Adipocyte (in vitro differentiated cells): Measurements from ENCODE around the gene RASD1.
A peak's percentile ranks its signal among the peaks of the same experiment; 100 is the strongest.

Source experiments
- DNase-seq: peaks from one replicate; pipeline ENCODE4 v3.0.0-alpha.2; 2015; ENCODE audit warnings: low read depth
- H3K27me3 ChIP-seq: replicated peaks from 2 replicates; pipeline ENCODE4 v1.7.0; 2013; ENCODE audit warnings: mild to moderate bottlenecking, low read length, moderate library complexity; ENCODE audit not compliant: control insufficient read depth, insufficient read depth
- H3K36me3 ChIP-seq: 2 replicates; pipeline ENCODE4 v1.7.0; 2013; ENCODE audit warnings: low read length, mild to moderate bottlenecking, moderate library complexity; ENCODE audit not compliant: control insufficient read depth, insufficient read depth, severe bottlenecking
- H3K4me1 ChIP-seq: 2 replicates; pipeline ENCODE4 v1.7.0; 2013; ENCODE audit warnings: mild to moderate bottlenecking, low read length, moderate library complexity; ENCODE audit not compliant: control insufficient read depth, insufficient read depth
- H3K4me3 ChIP-seq: 2 replicates; pipeline ENCODE4 v1.7.0; 2013; ENCODE audit warnings: mild to moderate bottlenecking, low read length, moderate library complexity
- H3K9ac ChIP-seq: 2 replicates; pipeline ENCODE4 v1.7.0; 2013; ENCODE audit warnings: mild to moderate bottlenecking, low read length, moderate library complexity
- H3K9me3 ChIP-seq: 2 replicates; pipeline ENCODE4 v1.7.0; 2013; ENCODE audit warnings: mild to moderate bottlenecking, low read length, moderate library complexity; ENCODE audit not compliant: control insufficient read depth

The RASD1 gene

DNA sequence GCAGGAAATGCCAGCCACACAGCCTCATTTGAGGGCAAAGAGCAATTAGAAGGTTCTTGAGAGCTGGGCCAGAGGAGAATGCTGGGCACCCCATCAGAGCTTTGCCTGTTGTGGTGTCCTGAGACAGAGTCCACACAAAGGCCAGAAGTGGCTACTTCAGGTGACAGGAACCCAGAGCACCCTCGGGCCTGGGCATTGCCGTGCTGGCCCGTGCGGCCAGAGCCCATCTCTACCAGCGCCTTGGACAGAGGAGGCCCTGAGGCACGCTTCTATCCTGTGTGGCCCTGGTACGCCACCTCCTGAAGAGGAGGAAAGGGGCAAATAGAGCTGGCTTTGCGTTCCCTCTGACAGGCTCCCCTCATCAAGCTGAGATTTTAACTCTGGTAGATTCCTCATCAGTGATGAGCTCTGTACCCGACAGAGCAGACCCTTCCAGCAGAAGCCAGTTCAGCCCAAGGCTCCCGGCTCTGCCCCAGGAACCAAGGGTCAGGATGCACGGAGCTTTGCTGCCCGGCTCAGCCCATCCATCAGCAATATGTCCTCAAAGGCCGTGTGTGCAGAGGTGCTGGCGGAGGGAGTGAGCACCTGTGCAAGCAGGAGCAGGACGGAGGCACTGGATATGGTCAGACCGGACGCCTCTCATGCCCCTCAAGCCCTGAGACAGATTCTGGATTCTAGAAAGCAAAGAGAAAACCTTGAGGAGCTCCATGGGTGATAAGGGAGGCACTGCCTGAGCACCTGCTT lies 3.4 kb upstream of the RASD1 start:
- DNase-seq = no peak
- Histone ChIP-seq H3K36me3 (peaks cover under 1% of the 10 kb centered on the region), H3K27me3 (peaks cover 4% of the 10 kb centered on the region), H3K4me3 (no peak overlapping the region), H3K9me3 (no peaks in the 10 kb centered on the region), H3K4me1 (peaks cover 7% of the 10 kb centered on the region), H3K9ac (no peak overlapping the region)

DNA sequence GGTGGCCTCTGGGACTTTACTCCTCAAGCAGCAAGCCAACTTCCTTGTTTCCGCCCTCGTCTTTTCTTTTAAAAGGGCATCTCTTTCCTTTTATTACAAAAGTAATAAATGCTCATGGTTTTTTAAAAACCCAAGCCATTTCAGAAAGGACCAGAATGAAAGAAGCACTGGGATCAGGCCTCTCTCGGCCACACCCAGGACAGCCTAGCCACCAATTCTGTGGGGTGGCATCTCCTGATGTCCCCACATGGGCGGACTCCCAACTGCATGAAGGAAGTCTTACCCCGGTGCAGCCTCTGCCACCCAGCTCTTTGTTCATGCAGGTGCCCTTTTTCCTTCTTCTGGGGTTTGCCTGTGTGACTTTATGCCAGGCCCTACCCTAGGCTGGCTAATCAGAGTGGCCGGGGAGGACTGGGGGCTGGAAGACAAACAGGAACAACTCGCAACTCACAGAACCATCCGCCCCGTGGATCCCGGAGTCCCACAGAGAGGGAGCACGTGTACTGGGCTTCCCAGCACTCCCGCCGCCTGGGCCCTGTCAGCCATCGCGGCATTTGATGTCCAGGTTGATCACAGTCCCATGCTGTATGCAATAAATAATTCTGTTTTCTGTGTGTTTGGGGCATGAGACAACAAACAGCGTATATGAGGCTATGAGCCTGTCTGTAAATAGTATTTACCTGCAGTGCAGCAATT lies 2.6 kb upstream of the RASD1 start:
- H3K36me3 ChIP-seq = peaks cover 4% of the 10 kb centered on the region
- no peak overlapping the region for H3K4me3 ChIP-seq
- H3K27me3 ChIP-seq = peaks cover 4% of the 10 kb centered on the region
- no peaks in the 10 kb centered on the region for H3K9me3 ChIP-seq
- no peak overlapping the region for H3K9ac ChIP-seq
- peaks cover 11% of the 10 kb centered on the region for H3K4me1 ChIP-seq
- DNase-seq = no peak

DNA sequence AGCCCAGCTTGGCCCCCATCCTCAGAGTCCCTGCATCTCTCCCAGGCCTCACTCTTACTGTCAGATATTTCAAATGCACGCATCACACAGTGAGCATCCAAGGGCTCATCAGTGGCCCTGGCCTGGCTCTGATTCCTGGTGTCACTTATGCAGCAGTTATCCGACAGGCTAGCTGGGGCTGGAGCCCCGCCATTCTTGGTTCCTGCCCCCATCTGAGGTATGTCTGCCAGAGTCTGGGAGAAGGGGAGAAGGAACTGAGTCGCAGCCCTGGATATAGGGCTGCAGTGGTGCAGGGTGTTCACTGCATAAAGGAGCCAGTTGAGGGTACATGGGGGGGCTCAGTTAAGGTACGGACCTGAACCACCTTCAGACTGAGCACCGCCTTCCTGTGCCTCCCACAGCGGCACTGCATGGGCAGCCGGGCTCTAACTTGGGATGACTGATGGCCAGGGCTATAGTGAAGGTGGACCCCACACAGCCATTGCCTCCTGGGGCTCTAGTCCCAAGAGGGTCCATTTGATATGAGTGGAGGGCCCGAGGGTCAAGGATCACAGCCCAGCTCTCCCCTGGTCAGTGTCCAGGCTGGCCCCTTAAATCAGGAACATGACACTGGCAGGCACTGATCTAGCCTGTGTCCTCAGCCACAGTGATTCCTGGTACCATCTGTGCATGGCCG lies 1.8 kb upstream of the RASD1 start:
- Histone ChIP-seq H3K9me3 (no peaks in the 10 kb centered on the region), H3K9ac (no peak overlapping the region), H3K36me3 (peaks cover 4% of the 10 kb centered on the region), H3K4me1 (peaks cover 18% of the 10 kb centered on the region), H3K4me3 (no peak overlapping the region), H3K27me3 (peaks cover 4% of the 10 kb centered on the region)
- no peak for DNase-seq

DNA sequence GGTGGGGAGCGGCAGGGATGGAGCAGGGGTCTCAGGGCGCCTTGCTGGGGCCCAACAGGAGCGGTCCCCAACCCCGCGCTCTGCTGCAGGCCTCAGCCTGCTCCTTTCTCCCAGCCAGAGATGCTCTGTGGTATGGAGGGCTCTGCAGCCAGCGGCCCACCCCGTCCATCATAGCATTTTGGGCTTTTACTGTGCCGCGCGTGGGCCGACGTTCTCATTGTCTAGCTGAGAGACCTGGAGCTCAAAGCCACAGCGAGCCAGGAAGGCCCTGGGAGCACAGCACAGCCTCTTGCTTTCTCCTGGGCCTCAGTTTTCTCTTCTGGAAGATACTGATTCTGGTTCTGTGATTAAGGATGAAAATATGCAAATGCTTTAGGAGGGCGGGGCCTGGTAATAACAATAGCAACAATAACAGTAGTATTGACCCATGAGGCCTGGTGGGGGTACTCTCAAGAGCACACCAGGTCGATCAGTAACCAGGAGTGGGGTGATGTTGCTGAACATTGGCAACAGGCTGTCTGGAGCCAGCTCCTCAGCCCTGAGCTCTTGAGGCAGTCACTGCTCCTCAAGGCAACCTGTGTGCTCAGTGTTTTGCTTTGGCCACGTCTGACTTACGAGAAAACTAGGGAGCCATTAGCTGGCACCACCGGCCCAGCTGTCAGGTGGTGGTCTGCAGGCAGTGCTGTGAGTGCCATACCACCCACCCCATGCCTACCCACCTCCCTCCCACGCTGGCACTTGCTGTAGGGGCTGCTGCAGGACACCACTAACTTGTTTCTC lies 1.1 kb upstream of the RASD1 start:
- Histone ChIP-seq H3K27me3 (peaks cover 4% of the 10 kb centered on the region), H3K4me1 (peaks cover 24% of the 10 kb centered on the region), H3K9ac (peak overlapping the region; percentile 90), H3K9me3 (no peaks in the 10 kb centered on the region), H3K36me3 (peaks cover 6% of the 10 kb centered on the region), H3K4me3 (peak overlapping the region; percentile 95)
- peak; percentile 4 for DNase-seq

DNA sequence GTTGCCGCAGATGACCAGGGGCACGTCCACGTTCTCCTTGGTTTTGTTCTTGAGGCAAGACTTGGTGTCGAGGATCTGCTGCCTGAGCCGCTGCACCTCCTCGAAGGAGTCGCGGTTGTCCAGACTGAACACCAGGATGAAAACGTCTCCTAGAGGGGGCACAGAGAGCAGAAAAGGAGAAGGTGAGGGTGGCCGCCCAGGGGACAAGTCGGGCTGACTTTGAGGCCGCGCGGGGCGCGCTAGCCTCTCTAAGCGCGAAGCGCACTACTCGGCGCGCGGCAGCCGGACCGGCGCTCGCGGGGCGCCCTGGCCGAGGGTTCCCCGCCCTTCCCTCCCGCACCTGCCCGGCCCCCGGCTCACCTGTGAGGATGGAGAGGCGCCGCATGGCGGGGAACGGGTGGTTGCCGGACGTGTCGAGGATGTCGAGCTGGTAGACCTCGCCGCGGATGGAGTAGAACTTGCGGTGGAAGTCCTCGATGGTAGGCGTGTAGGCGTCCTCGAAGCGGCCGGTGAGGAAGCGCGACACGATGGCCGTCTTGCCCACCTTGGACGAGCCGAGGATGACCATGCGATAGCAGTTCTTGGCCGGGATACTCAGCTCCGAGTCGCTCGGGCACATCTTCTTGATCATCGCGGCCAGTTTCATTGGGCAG lies 533 bp downstream of the RASD1 start:
- peak overlapping the region; percentile 96 for H3K9ac ChIP-seq
- peak overlapping the region; percentile 95 for H3K4me3 ChIP-seq
- H3K9me3 ChIP-seq = no peaks in the 10 kb centered on the region
- H3K27me3 ChIP-seq = peaks cover 4% of the 10 kb centered on the region
- peaks cover 20% of the 10 kb centered on the region for H3K36me3 ChIP-seq
- peaks cover 24% of the 10 kb centered on the region for H3K4me1 ChIP-seq
- DNase-seq = no peak

- H3K9me3 ChIP-seq = no peaks in the 10 kb centered on the region
- peak overlapping the region; percentile 95 for H3K4me3 ChIP-seq
- H3K4me1 ChIP-seq = peaks cover 24% of the 10 kb centered on the region
- peaks cover 3% of the 10 kb centered on the region for H3K27me3 ChIP-seq
- peak; percentile 62 for DNase-seq
- H3K36me3 ChIP-seq = peaks cover 23% of the 10 kb centered on the region
- H3K9ac ChIP-seq = peak overlapping the region; percentile 96
Observed at GRCh38 chr17:17494870-17495535, 1.2 kb downstream of the RASD1 start.

DNA sequence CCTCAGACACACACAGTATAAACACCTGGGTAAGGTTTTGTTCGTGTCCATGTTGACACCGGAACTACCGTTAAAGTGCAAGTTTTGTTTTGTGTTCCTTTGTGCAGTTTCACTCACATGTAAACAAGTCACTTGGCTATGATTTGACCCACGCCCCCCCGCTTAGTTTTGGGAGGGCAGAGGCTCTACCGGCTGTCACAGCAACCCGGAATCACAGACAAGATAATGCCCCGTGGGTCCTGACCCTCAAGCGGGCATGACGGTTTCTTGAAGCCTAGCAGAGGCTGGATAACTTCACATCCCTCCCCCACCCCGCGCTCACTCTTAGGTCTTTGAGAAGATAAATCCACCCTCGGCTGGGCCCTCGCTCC lies 1.7 kb downstream of the RASD1 start:
- Histone ChIP-seq H3K4me3 (peak overlapping the region; percentile 95), H3K9ac (peak overlapping the region; percentile 96)

DNA sequence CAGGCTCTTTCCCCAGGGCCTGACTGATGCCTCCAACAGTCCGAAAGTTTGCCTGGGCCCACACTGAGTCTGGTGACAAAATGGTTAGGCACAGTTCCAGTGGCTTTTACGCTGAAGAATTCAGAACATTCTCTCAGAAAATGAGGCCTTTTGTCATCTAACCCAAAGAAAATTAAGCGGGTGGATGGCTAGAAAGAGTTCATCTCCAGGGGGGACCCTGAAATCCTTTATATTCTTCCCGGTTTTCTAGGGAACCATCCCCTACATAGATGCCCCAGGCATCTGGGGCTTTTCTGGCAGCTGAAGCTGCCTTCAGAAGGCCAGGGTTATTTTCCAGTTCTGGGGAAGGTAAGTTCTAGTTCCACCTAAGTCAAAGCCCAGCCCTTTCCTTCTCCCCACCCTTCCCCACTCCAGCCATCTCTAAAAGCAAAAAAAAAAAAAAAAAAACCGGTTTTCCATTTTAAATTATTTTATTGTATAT lies 2.2 kb downstream of the RASD1 start:
- Histone ChIP-seq H3K9ac (peak overlapping the region; percentile 96), H3K9me3 (no peaks in the 10 kb centered on the region), H3K4me1 (peaks cover 24% of the 10 kb centered on the region), H3K36me3 (peaks cover 23% of the 10 kb centered on the region), H3K4me3 (peak overlapping the region; percentile 95), H3K27me3 (no peaks in the 10 kb centered on the region)
- no peak for DNase-seq

More for the DNA sequence above, 1.7 kb downstream of the RASD1 start:
- H3K27me3 ChIP-seq = no peaks in the 10 kb centered on the region
- peaks cover 23% of the 10 kb centered on the region for H3K36me3 ChIP-seq
- H3K4me1 ChIP-seq = peaks cover 24% of the 10 kb centered on the region
- peak; percentile 19 for DNase-seq
- H3K9me3 ChIP-seq = no peaks in the 10 kb centered on the region

GRCh38 chr17:17493249-17493985 lies 2.8 kb downstream of the RASD1 start:
- Histone ChIP-seq H3K27me3 (no peaks in the 10 kb centered on the region), H3K36me3 (peaks cover 23% of the 10 kb centered on the region), H3K4me1 (peaks cover 24% of the 10 kb centered on the region), H3K9me3 (no peaks in the 10 kb centered on the region), H3K9ac (peak overlapping the region; percentile 96), H3K4me3 (peak overlapping the region; percentile 95)
- DNase-seq = no peak

GRCh38 chr17:17492571-17492970 lies 3.6 kb downstream of the RASD1 start:
- H3K9ac ChIP-seq = peak overlapping the region; percentile 96
- H3K4me1 ChIP-seq = peaks cover 23% of the 10 kb centered on the region
- no peak for DNase-seq
- no peak overlapping the region for H3K4me3 ChIP-seq
- H3K27me3 ChIP-seq = no peaks in the 10 kb centered on the region
- H3K36me3 ChIP-seq = peaks cover 30% of the 10 kb centered on the region
- H3K9me3 ChIP-seq = no peaks in the 10 kb centered on the region
